Measurements from ENCODE around the gene ADAM33. TPM values are rescaled to one million over a fixed set of nuclear protein-coding genes. Genes with fewer than 3 reads are reported as not detected.

ADAM33 gene
- total and polyA plus RNA-seq, 2 of the 8 experiments (the other 6 are each of a cell fraction or from before 2014, with no cell fraction given), result 4.2 to 6.0 TPM

DNA sequence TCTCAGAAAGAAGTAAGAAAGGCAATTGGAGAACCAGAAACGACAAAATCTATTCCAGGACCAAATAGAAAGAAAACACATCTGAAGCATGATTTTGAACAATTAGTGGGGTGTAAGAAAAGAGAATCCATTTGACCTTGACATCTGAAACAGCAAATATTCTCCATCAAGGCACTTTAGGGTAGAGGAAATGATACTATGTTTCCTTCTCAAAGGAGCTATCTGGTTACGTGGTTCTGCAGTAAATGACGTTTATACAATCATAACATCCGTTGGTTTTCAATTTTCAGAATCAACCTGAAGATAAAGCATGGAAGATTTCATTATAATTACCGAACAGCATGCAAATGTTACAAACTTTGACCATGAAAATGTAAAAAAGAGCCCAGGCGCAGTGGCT, 38.8 kb upstream of the ADAM33 start:
- H4K8ac ChIP-seq (ENCODE audit: extremely low read depth, insufficient read depth, low read length), result no peak overlapping the region
- H3K79me1 ChIP-seq (ENCODE audit: low read depth, low read length), result no peaks in the 10 kb centered on the region
- H3K4ac ChIP-seq (replicated peaks; ENCODE audit: insufficient read length, low read depth, low read length), result no peak overlapping the region
- H3K9ac ChIP-seq (replicated peaks in 1 of 4; ENCODE audit: extremely low read depth in 1 of 4, low read depth in 3 of 4, low read length in 3 of 4), result no peak overlapping the region
- H2BK120ac ChIP-seq (replicated peaks; ENCODE audit: low read depth, low read length), result no peak overlapping the region
- no peak overlapping the region for H3K4me2 ChIP-seq (ENCODE audit: insufficient read depth in 1 of 2, low read depth in 2 of 2, low read length in 2 of 2)
- 73% methylated on average over 6 of the region's 6 CpGs; no CpG with 5 or more reads in 1 of the 2 experiments for WGBS, 2 experiments (ENCODE audit: extremely low coverage in 1 of 2, insufficient coverage in 1 of 2, insufficient read length in 1 of 2, insufficient replicate concordance in 2 of 2, low coverage in 1 of 2, low lambda C conversion rate in 2 of 2, missing lambda C conversion rate in 1 of 2)
- H4K5ac ChIP-seq (ENCODE audit: insufficient read length, low read depth, low read length), result no peak overlapping the region
- no peaks in the 10 kb centered on the region for H3K23me2 ChIP-seq (ENCODE audit: low read depth, low read length)
- no peaks in the 10 kb centered on the region for H3K79me2 ChIP-seq (ENCODE audit: control insufficient read depth in 1 of 2, insufficient read depth in 2 of 2, low read length in 2 of 2)
- H2BK20ac ChIP-seq (ENCODE audit: low read length), result no peak overlapping the region
- no peak overlapping the region for H3K18ac ChIP-seq (ENCODE audit: extremely low read depth, low read length)
- no peak overlapping the region for H2BK5ac ChIP-seq (ENCODE audit: low read depth, low read length)
- H3K14ac ChIP-seq (ENCODE audit: insufficient read length), result no peak overlapping the region
- POLR2A ChIA-PET (ENCODE audit: partially characterized antibody), result interaction anchor here (0.9 to 1.9 kb wide), 6 partner anchors 9 to 50 kb away, joined by 3 to 7 read pairs (median 5); partner anchors contain the start of gene HSPA12B
- DNase-seq (ENCODE audit: low read depth in 1 of 2, low spot score in 2 of 2), result no peak
- no peak overlapping the region for H3K23ac ChIP-seq (ENCODE audit: insufficient read length)
- no peak overlapping the region for H3K56ac ChIP-seq (replicated peaks; ENCODE audit: insufficient read length, low read depth, low read length)
- no peak for FAIRE-seq
- H2AK5ac ChIP-seq (ENCODE audit: low read depth, low read length), result no peak overlapping the region
- H3K4me1 ChIP-seq (replicated peaks in 1 of 4; ENCODE audit: control insufficient read depth in 3 of 4, insufficient read depth in 4 of 4, low read length in 3 of 4), result no peaks in the 10 kb centered on the region
- H4K20me1 ChIP-seq (replicated peaks in 1 of 2; ENCODE audit: control insufficient read depth in 1 of 2, insufficient read depth in 2 of 2, low read length in 2 of 2), result no peaks in the 10 kb centered on the region
- H2BK12ac ChIP-seq (ENCODE audit: low read depth, low read length), result no peak overlapping the region
- H3K27ac ChIP-seq (ENCODE audit: low read depth, low read length), result no peak overlapping the region
- CTCF ChIA-PET (ENCODE audit: partially characterized antibody), result interaction anchor here (1.0 to 42.0 kb wide), 6 partner anchors 7 to 66 kb away, joined by 3 to 1432 read pairs (median 22); partner anchors contain the start of genes ADAM33 and CENPB
- H3K9me3 ChIP-seq (ENCODE audit: insufficient read depth in 2 of 2, low read depth in 1 of 2, low read length in 1 of 2), result no peaks in the 10 kb centered on the region
- H3K27me3 ChIP-seq (replicated peaks in 1 of 4; ENCODE audit: control insufficient read depth in 3 of 4, extremely low read depth in 1 of 4, insufficient read depth in 3 of 4, low read length in 3 of 4), result no peaks in the 10 kb centered on the region
- no peak overlapping the region for H2AFZ ChIP-seq (ENCODE audit: low read length)
- H2BK15ac ChIP-seq (ENCODE audit: low read length), result no peak overlapping the region
- no peak overlapping the region for H3K4me3 ChIP-seq (ENCODE audit: extremely low read depth in 1 of 4, insufficient read depth in 2 of 4, low read depth in 3 of 4, low read length in 4 of 4)
- H4K91ac ChIP-seq (replicated peaks; ENCODE audit: insufficient read length, low read length), result no peak overlapping the region
- no peaks in the 10 kb centered on the region for H3K36me3 ChIP-seq (ENCODE audit: control insufficient read depth in 2 of 4, insufficient read depth in 4 of 4, low read length in 3 of 4)
- TF ChIP-seq JUND (IDR thresholded peaks at IDR 0.05; ENCODE audit: low read length), result no peak
- TF ChIP-seq NRF1 (IDR thresholded peaks at IDR 0.05; ENCODE audit: low read depth, low read length), result no peak
- no peak for TF ChIP-seq CBX8 (IDR thresholded peaks at IDR 0.05; ENCODE audit: borderline replicate concordance, low read depth, low read length)
- no peak for TF ChIP-seq GABPA (IDR thresholded peaks at IDR 0.05; ENCODE audit: borderline replicate concordance, insufficient read depth, low read length)
- TF ChIP-seq KDM1A (IDR thresholded peaks at IDR 0.05; ENCODE audit: borderline replicate concordance, low read length), result no peak
- no peak for TF ChIP-seq CBX5 (IDR thresholded peaks at IDR 0.05; ENCODE audit: low read depth, low read length)
- TF ChIP-seq ZNF274 (IDR thresholded peaks at IDR 0.05; ENCODE audit: borderline replicate concordance, extremely low read depth, low read length), result no peak
- TF ChIP-seq, protein P1, sequence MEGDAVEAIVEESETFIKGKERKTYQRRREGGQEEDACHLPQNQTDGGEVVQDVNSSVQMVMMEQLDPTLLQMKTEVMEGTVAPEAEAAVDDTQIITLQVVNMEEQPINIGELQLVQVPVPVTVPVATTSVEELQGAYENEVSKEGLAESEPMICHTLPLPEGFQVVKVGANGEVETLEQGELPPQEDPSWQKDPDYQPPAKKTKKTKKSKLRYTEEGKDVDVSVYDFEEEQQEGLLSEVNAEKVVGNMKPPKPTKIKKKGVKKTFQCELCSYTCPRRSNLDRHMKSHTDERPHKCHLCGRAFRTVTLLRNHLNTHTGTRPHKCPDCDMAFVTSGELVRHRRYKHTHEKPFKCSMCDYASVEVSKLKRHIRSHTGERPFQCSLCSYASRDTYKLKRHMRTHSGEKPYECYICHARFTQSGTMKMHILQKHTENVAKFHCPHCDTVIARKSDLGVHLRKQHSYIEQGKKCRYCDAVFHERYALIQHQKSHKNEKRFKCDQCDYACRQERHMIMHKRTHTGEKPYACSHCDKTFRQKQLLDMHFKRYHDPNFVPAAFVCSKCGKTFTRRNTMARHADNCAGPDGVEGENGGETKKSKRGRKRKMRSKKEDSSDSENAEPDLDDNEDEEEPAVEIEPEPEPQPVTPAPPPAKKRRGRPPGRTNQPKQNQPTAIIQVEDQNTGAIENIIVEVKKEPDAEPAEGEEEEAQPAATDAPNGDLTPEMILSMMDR (IDR thresholded peaks at IDR 0.05; ENCODE audit: control extremely low read depth in 1 of 3, insufficient read depth in 1 of 3, low read depth in 1 of 3, low read length in 3 of 3), result no peak
- no peak for TF ChIP-seq POLR2AphosphoS5 (IDR thresholded peaks at IDR 0.05; ENCODE audit: low read depth, low read length)
- no peak for TF ChIP-seq TEAD4 (IDR thresholded peaks at IDR 0.05; ENCODE audit: low read depth, low read length)

Measured in H1 (cell line).